ENCODE results near the gene LRRC71.
"Not testable (repeated sequence)": the region's sequence is repeated elsewhere in the genome, so short reads cannot be mapped to it uniquely, and the experiment has no call there.

LRRC71 gene

GRCh38 chr1:156908541-156908940 lies 11.9 kb upstream of the LRRC71 start:
- DNase-seq = no peak

GRCh38 chr1:156908955-156909354 lies 11.5 kb upstream of the LRRC71 start:
- no peak for DNase-seq

- DNase-seq = no peak
Measured at GRCh38 chr1:156909671-156910070, 10.8 kb upstream of the LRRC71 start.

GRCh38 chr1:156910309-156910782 lies 10.1 kb upstream of the LRRC71 start:
- DNase-seq = peak; percentile 51

- no peak for DNase-seq
Measured at GRCh38 chr1:156911577-156912298, 8.7 kb upstream of the LRRC71 start.

- DNase-seq = no peak
Measured at GRCh38 chr1:156912310-156912709, 8.1 kb upstream of the LRRC71 start.

- DNase-seq = no peak
Measured at GRCh38 chr1:156912861-156913808, 7.3 kb upstream of the LRRC71 start.

GRCh38 chr1:156913809-156914387 lies 6.5 kb upstream of the LRRC71 start:
- no peak for DNase-seq

GRCh38 chr1:156914440-156914856 lies 6.0 kb upstream of the LRRC71 start:
- no peak for DNase-seq

- DNase-seq = no peak
Measured at GRCh38 chr1:156921053-156921529, 659 bp downstream of the LRRC71 start.

- DNase-seq = no peak
Measured at GRCh38 chr1:156922986-156923669, 2.7 kb downstream of the LRRC71 start.

GRCh38 chr1:156923670-156924477 lies 3.4 kb downstream of the LRRC71 start:
- DNase-seq = no peak

GRCh38 chr1:156924478-156925153 lies 4.2 kb downstream of the LRRC71 start:
- no peak for DNase-seq

- no peak for DNase-seq
Measured at GRCh38 chr1:156925154-156926010, 5.0 kb downstream of the LRRC71 start.

- DNase-seq = no peak
Measured at GRCh38 chr1:156926175-156926574, 5.7 kb downstream of the LRRC71 start.

- DNase-seq = not testable (repeated sequence)
Measured at GRCh38 chr1:156926695-156927094, 6.3 kb downstream of the LRRC71 start.

- peak; percentile 67 for DNase-seq
Measured at GRCh38 chr1:156927215-156928042, 7.0 kb downstream of the LRRC71 start.

GRCh38 chr1:156928043-156928602 lies 7.7 kb downstream of the LRRC71 start:
- no peak for DNase-seq

Data from activated CD4-positive, alpha-beta T cell treated with anti-CD3 and anti-CD28 coated beads, Interleukin-2, amount 50 U/mL, for 1 hour (primary cell).